ENCODE results near the gene MMP24. TPM values are rescaled to one million over a fixed set of nuclear protein-coding genes. Genes with fewer than 3 reads are reported as not detected.

The MMP24 gene
- total and polyA plus RNA-seq, 2 of the 13 experiments (the other 11 are each of a cell fraction or from before 2014, with no cell fraction given) = 0.29 to 0.35 TPM

- in situ Hi-C loops (cut with HindIII; ENCODE audit: extremely low pct_ligation_motif_present, low pct_unique_long_range_greater_than_20kb) = no loop called here
- no peak overlapping the region for H3K27ac ChIP-seq (ENCODE audit: extremely low read length, insufficient read depth, low read length)
- ChIA-PET POLR2A (no interaction called here), CTCF (ENCODE audit: low intra/inter-chr PET ratio, low total read pairs) (no interaction called here)
- no peak for ATAC-seq
- no TSS peak for BruUV-seq (replicated peaks)
- no peak overlapping the region for H2AFZ ChIP-seq (ENCODE audit: low read length)
- FAIRE-seq = no peak
- TF ChIP-seq TCF7L2 (IDR thresholded peaks at IDR 0.05; ENCODE audit: low read depth, low read length) (no peak), YY1 (IDR thresholded peaks at IDR 0.05; ENCODE audit: insufficient read depth, insufficient replicate concordance, low read depth, low read length) (no peak), SMARCE1 (IDR thresholded peaks at IDR 0.05; ENCODE audit: borderline replicate concordance) (no peak), GTF3A (CRISPR knock-in tag; conservative IDR thresholded peaks at IDR 0.05) (no peak), U2AF1 (optimal IDR thresholded peaks at IDR 0.05; ENCODE audit: low read depth, low read length) (no peak), ZBTB34 (CRISPR knock-in tag; IDR thresholded peaks at IDR 0.05) (no peak), ZNF552 (CRISPR knock-in tag; IDR thresholded peaks at IDR 0.05; ENCODE audit: borderline replicate concordance) (no peak), HMG20A (CRISPR knock-in tag; IDR thresholded peaks at IDR 0.05; ENCODE audit: borderline replicate concordance) (no peak), NCOA1 (CRISPR knock-in tag; IDR thresholded peaks at IDR 0.05) (no peak), ZNF800 (CRISPR knock-in tag; IDR thresholded peaks at IDR 0.05) (no peak)
- 26% methylated on average over 2 of the region's 2 CpGs for WGBS (ENCODE audit: low lambda C conversion rate)
- intact Hi-C loops (cut with micrococcal nuclease; ENCODE audit: unreplicated experiment) = no loop called here
- H3K27me3 ChIP-seq (ENCODE audit: control insufficient read depth in 1 of 2, insufficient read depth in 2 of 2, low read length in 2 of 2) = no peaks in the 10 kb centered on the region
- DNase-seq (ENCODE audit: low spot score) = no peak
- no peak overlapping the region for H3K4me2 ChIP-seq (ENCODE audit: low read depth, low read length)
- no peaks in the 10 kb centered on the region for H3K9me3 ChIP-seq (ENCODE audit: low read length)
- no peak overlapping the region for H3K9ac ChIP-seq (ENCODE audit: insufficient read depth, low read depth, low read length)
- H4K20me1 ChIP-seq (ENCODE audit: insufficient read depth, low read length) = no peaks in the 10 kb centered on the region
- peaks cover 7% of the 10 kb centered on the region for H3K4me1 ChIP-seq (ENCODE audit: insufficient read depth, low read length)
- no peak overlapping the region for H3K4me3 ChIP-seq (replicated peaks in 1 of 3; ENCODE audit: insufficient read depth in 1 of 3, low read depth in 2 of 3, low read length in 3 of 3)
- H3K79me2 ChIP-seq (ENCODE audit: insufficient read depth, low read length) = no peaks in the 10 kb centered on the region
- H3K36me3 ChIP-seq (replicated peaks in 1 of 2; ENCODE audit: control insufficient read depth in 1 of 2, insufficient read depth in 2 of 2, low read length in 2 of 2) = no peaks in the 10 kb centered on the region
These were observed 25.1 kb downstream of the MMP24 start for GRCh38 chr20:35251613-35251940.

Data from HepG2 (cell line).